Non-pigmented ciliary epithelial cell (primary cell): ENCODE results near the gene HBZ.
"Not testable (repeated sequence)": the region's sequence is repeated elsewhere in the genome, so short reads cannot be mapped to it uniquely, and the experiment has no call there.

Source experiments
- DNase-seq: peaks from one replicate; pipeline ENCODE4 v3.0.0-alpha.2; 2010; ENCODE audit warnings: low read depth

Gene HBZ

GRCh38 chr16:138049-138417 lies 14.4 kb upstream of the HBZ start:
- DNase-seq, result no peak

- DNase-seq, result no peak
These were observed 12.1 kb upstream of the HBZ start for GRCh38 chr16:140175-140857.

DNA sequence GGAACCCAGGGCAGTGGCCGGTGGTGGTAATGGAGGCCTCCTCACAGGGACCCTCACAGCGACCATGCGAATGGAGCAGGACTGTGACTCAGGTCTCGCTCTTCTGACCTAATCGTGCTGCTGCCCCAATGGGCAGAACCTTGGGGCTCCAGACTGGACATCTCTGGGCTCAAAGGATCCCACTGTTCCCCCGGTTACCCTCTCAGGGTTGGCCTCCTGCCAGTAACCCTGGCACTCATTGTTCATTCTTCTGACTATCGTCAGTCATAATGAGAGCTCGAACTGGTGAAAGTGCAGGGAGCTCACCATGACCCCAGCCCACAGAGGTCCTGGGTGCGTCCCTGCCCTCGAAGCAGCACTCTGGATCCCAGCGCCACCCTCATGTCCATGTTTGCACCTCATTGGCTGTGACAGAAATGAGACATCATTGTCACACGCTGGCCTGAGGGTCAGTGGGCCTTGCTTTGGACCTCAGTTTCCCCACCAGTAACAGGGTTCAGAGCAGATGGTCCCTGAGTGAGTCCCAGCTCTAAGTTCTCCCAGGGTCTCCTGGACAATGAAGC lies 10.0 kb upstream of the HBZ start:
- no peak for DNase-seq

DNA sequence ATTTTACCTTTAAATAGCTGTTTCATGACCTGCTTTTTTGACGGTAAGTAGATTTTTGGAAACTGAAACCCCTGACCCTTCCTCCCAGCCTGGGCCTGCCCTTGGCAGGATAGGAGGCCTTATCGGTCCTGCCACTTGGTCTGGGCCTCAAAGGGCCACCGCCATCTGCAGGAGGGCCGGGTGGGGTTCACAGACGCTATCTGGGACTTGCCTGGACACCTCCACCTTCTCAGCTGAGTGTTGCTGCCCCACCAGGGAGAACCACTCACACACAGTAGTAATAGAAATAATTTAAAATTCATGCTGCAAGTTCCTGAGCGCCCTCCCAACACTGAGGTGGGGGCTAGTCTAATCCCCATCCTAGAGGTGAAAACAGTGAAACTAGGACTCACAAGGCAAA lies 9.4 kb upstream of the HBZ start:
- no peak for DNase-seq

DNA sequence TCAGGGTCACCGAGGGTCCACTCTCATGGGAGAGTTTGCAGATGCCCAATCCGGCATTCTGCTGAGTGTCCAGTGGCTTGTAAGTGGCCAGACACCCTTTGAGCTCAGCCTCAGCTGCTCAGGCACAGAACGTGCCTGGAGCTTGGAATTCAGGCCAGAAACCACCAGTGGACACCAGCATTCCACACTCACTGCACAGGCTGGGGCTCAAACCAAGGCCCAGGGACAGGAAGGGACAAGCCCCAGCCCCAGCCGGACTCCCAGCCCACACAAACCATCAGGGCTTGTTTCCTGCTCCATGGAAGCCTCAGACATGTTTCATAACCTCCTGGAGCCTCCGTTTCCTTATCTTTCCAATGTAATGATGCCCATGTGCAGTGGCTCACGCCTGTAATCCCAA lies 9.0 kb upstream of the HBZ start:
- DNase-seq, result no peak

DNA sequence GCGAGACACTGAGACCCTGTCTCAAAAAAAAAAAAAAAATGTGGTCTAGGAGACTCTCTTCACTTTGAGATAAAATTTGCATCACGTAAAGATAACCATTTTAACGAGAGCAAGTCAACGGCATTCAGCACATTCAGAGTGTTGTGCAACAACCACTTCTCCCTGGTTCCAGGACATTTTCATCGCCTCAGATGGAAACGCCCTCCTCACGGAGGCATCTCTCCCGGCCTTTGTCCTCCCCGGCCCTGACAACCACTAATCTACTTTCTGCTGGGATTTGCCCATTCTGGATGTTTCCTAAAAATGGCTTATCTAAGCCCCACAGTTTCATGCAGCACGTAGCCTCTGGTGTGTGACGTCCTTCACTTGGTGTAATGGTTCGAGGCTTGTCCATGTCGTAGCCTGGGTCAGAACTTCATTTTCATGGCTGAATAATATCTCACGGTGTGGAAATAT lies 7.6 kb upstream of the HBZ start:
- DNase-seq, result no peak

- DNase-seq, result no peak
These were observed 5.8 kb upstream of the HBZ start for GRCh38 chr16:146646-147045.

- DNase-seq, result no peak
These were observed 3.3 kb upstream of the HBZ start for GRCh38 chr16:149024-149660.

DNA sequence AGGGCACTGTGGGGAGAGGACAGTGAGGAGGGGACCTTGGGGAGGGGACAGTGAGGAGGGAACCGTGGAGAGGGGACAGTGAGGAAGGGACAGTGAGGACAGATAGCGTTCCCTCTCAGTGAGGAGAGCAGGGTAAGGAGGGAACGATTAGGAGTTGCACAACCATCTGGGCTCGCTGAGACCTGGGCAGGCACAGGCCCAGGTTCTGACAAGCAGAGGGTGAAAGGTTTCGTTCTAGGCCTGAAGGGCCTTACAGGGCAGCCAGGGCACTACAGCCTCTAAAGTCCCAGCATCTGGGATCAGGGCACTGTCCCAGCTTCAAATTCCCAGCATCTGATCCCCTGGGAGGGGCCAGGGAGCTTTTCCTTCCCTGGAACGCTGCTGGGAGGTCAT lies 681 bp downstream of the HBZ start:
- not testable (repeated sequence) for DNase-seq

- DNase-seq, result not testable (repeated sequence)
These were observed 1.2 kb downstream of the HBZ start for GRCh38 chr16:153550-154216.

DNA sequence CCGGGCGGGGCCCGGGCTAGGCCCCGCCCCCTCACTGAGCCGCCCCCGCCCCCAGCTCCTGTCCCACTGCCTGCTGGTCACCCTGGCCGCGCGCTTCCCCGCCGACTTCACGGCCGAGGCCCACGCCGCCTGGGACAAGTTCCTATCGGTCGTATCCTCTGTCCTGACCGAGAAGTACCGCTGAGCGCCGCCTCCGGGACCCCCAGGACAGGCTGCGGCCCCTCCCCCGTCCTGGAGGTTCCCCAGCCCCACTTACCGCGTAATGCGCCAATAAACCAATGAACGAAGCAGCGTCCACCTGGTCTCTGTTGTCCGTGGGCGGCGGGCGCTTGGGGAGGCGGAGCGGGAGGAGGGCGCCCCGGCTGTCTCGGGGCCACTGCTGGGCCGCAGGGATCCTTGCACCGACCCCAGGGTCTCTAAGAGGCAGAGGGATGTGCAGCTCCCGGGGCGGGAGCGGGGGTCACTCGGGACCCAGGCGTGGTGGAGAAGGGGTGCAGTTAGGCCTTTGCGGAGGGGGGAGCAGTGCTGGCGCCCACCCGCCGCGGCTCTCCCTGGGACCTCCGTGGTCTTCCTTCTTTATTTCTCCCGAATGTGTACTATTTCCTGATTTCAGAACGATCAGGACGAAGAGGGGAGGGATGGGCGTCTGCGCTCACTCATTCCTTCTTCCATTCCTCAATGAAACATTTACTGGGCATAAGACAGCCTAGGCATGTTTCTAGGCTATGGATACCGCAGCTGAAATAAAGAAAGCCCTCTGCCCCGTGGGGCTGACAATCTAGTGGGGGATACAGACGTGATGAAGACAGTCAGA lies 2.0 kb downstream of the HBZ start:
- DNase-seq, result no peak

GRCh38 chr16:155031-155398 lies 2.6 kb downstream of the HBZ start:
- DNase-seq, result no peak

DNA sequence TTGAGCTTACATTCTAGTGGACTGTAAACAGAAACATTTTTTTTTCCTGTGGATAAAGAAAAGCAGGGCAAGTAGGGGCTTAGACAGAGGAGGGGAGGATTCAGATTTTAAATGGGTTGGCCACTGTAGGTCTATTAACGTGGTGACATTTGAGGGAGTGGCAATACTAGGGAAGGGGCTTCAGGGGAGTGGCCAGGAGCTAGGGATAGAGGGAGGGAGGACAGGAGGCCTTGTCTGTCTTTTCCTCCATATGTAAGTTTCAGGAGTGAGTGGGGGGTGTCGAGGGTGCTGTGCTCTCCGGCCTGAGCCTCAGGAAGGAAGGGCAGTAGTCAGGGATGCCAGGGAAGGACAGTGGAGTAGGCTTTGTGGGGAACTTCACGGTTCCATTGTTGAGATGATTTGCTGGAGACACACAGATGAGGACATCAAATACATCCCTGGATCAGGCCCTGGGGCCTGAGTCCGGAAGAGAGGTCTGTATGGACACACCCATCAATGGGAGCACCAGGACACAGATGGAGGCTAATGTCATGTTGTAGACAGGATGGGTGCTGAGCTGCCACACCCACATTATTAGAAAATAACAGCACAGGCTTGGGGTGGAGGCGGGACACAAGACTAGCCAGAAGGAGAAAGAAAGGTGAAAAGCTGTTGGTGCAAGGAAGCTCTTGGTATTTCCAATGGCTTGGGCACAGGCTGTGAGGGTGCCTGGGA lies 6.8 kb downstream of the HBZ start:
- no peak for DNase-seq

DNA sequence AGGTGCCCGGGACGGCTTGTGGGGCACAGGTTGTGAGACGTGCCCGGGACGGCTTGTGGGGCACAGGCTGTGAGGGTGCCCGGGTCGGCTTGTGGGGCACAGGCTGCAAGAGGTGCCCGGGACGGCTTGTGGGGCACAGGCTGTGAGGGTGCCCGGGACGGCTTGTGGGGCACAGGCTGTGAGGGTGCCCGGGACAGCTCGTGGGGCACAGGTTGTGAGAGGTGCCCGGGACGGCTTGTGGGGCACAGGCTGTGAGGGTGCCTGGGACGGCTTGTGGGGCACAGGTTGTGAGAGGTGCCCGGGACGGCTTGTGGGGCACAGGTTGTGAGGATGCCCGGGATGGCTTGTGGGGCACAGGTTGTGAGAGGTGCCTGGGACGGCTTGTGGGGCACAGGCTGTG lies 7.8 kb downstream of the HBZ start:
- DNase-seq, result not testable (repeated sequence)

GRCh38 chr16:160691-161190 lies 8.3 kb downstream of the HBZ start:
- DNase-seq, result no peak

GRCh38 chr16:162271-162991 lies 10.0 kb downstream of the HBZ start:
- no peak for DNase-seq

DNA sequence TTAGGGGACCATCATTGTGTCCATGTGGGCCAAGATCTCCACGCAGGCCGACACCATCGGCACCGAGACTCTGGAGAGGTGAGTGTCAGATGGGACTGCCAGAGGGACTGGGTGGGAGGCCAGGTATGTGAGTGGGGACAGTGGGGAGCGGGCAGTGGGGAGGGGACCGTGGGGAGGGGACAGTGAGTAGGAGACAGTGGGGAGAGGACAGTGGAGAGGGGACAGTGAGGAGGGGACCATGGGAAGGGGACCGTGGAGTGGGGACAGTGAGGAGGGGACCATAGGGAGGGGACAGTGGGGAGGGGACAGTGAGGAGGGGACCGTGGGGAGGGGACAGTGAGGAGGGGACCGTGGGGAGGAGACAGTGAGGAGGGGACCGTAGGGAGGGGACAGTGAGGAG lies 10.7 kb downstream of the HBZ start:
- not testable (repeated sequence) for DNase-seq

DNA sequence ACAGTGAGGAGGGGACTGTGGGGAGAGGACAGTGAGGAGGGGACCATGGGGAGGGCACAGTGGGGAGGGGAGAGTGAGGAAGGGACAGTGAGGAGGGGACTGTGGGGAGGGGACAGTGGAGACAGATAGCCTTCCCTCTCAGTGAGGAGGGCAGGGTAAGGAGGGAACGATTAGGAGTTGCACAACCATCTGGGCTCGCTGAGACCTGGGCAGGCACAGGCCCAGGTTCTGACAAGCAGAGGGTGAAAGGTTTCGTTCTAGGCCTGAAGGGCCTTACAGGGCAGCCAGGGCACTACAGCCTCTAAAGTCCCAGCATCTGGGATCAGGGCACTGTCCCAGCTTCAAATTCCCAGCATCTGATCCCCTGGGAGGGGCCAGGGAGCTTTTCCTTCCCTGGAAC lies 11.3 kb downstream of the HBZ start:
- not testable (repeated sequence) for DNase-seq

DNA sequence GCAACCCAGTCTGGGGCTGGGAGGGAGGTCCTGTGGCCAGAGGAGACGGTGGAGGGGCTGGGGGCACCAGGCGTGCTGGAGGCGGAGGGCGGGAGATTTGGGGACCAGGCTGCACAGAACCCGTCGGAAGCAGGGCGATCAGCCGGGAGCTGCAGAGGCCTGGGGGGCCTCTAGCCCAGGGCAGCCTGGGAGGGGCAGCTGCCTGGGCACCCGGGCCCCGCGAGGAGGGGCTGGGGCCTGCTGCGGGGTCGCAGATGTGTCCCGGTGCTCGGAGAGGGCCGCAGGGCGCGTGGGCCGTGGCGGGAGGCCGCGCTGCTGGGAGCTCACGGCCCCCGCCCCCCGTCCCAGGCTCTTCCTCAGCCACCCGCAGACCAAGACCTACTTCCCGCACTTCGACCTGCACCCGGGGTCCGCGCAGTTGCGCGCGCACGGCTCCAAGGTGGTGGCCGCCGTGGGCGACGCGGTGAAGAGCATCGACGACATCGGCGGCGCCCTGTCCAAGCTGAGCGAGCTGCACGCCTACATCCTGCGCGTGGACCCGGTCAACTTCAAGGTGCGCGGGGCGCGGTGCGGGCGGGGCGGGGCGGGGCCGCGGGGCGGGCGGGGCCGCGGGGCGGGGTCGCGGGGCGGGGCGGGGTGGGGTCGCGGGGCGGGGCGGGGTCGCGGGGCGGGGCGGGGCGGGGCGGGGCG lies 11.8 kb downstream of the HBZ start:
- DNase-seq, result not testable (repeated sequence)
